Adipocyte (in vitro differentiated cells): ENCODE data around the gene ARL6IP5.
A peak's percentile ranks its signal among the peaks of the same experiment; 100 is the strongest.

Experiments used
- DNase-seq: peaks from one replicate; pipeline ENCODE4 v3.0.0-alpha.2; 2015; ENCODE audit warnings: low read depth
- H3K27me3 ChIP-seq: replicated peaks from 2 replicates; pipeline ENCODE4 v1.7.0; 2013; ENCODE audit warnings: mild to moderate bottlenecking, low read length, moderate library complexity; ENCODE audit not compliant: control insufficient read depth, insufficient read depth
- H3K36me3 ChIP-seq: 2 replicates; pipeline ENCODE4 v1.7.0; 2013; ENCODE audit warnings: low read length, mild to moderate bottlenecking, moderate library complexity; ENCODE audit not compliant: control insufficient read depth, insufficient read depth, severe bottlenecking
- H3K4me1 ChIP-seq: 2 replicates; pipeline ENCODE4 v1.7.0; 2013; ENCODE audit warnings: mild to moderate bottlenecking, low read length, moderate library complexity; ENCODE audit not compliant: control insufficient read depth, insufficient read depth
- H3K4me3 ChIP-seq: 2 replicates; pipeline ENCODE4 v1.7.0; 2013; ENCODE audit warnings: mild to moderate bottlenecking, low read length, moderate library complexity
- H3K9ac ChIP-seq: 2 replicates; pipeline ENCODE4 v1.7.0; 2013; ENCODE audit warnings: mild to moderate bottlenecking, low read length, moderate library complexity
- H3K9me3 ChIP-seq: 2 replicates; pipeline ENCODE4 v1.7.0; 2013; ENCODE audit warnings: mild to moderate bottlenecking, low read length, moderate library complexity; ENCODE audit not compliant: control insufficient read depth

ARL6IP5 gene

GRCh38 chr3:69087030-69087791 lies 2.5 kb downstream of the ARL6IP5 start:
- Histone ChIP-seq H3K4me3 (peak overlapping the region; percentile 95), H3K27me3 (no peaks in the 10 kb centered on the region), H3K9ac (peak overlapping the region; percentile 96), H3K9me3 (no peaks in the 10 kb centered on the region), H3K36me3 (peaks cover 32% of the 10 kb centered on the region), H3K4me1 (peaks cover 72% of the 10 kb centered on the region)
- no peak for DNase-seq

GRCh38 chr3:69088063-69088462 lies 3.3 kb downstream of the ARL6IP5 start:
- H3K27me3 ChIP-seq, result no peaks in the 10 kb centered on the region
- no peaks in the 10 kb centered on the region for H3K9me3 ChIP-seq
- peak overlapping the region; percentile 96 for H3K9ac ChIP-seq
- H3K4me3 ChIP-seq, result peak overlapping the region; percentile 95
- H3K36me3 ChIP-seq, result peaks cover 40% of the 10 kb centered on the region
- DNase-seq, result peak; percentile 42
- H3K4me1 ChIP-seq, result peaks cover 71% of the 10 kb centered on the region

GRCh38 chr3:69090021-69090420 lies 5.3 kb downstream of the ARL6IP5 start:
- H3K9ac ChIP-seq, result peak overlapping the region; percentile 53
- peaks cover 53% of the 10 kb centered on the region for H3K36me3 ChIP-seq
- H3K9me3 ChIP-seq, result no peaks in the 10 kb centered on the region
- H3K4me3 ChIP-seq, result peak overlapping the region; percentile 40
- DNase-seq, result peak; percentile 85
- H3K27me3 ChIP-seq, result no peaks in the 10 kb centered on the region
- H3K4me1 ChIP-seq, result peaks cover 74% of the 10 kb centered on the region

GRCh38 chr3:69091389-69092029 lies 6.8 kb downstream of the ARL6IP5 start:
- Histone ChIP-seq H3K36me3 (peaks cover 61% of the 10 kb centered on the region), H3K9ac (no peak overlapping the region), H3K27me3 (no peaks in the 10 kb centered on the region), H3K4me1 (peaks cover 83% of the 10 kb centered on the region), H3K9me3 (no peaks in the 10 kb centered on the region), H3K4me3 (no peak overlapping the region)
- no peak for DNase-seq

GRCh38 chr3:69092030-69092516 lies 7.3 kb downstream of the ARL6IP5 start:
- no peaks in the 10 kb centered on the region for H3K9me3 ChIP-seq
- no peaks in the 10 kb centered on the region for H3K27me3 ChIP-seq
- H3K9ac ChIP-seq, result no peak overlapping the region
- H3K4me1 ChIP-seq, result peaks cover 80% of the 10 kb centered on the region
- no peak for DNase-seq
- H3K4me3 ChIP-seq, result no peak overlapping the region
- peaks cover 64% of the 10 kb centered on the region for H3K36me3 ChIP-seq

- peak; percentile 65 for DNase-seq
- Histone ChIP-seq H3K4me1 (peaks cover 55% of the 10 kb centered on the region), H3K36me3 (peaks cover 66% of the 10 kb centered on the region), H3K4me3 (no peak overlapping the region), H3K9me3 (no peaks in the 10 kb centered on the region), H3K9ac (peak overlapping the region; percentile 32), H3K27me3 (no peaks in the 10 kb centered on the region)
These were observed 9.9 kb downstream of the ARL6IP5 start for GRCh38 chr3:69094467-69095205.

GRCh38 chr3:69095636-69096035 lies 10.9 kb downstream of the ARL6IP5 start:
- Histone ChIP-seq H3K4me1 (peaks cover 45% of the 10 kb centered on the region), H3K36me3 (peaks cover 71% of the 10 kb centered on the region), H3K27me3 (no peaks in the 10 kb centered on the region), H3K4me3 (no peak overlapping the region), H3K9ac (no peak overlapping the region), H3K9me3 (no peaks in the 10 kb centered on the region)
- no peak for DNase-seq

- no peaks in the 10 kb centered on the region for H3K27me3 ChIP-seq
- no peak for DNase-seq
- peaks cover 42% of the 10 kb centered on the region for H3K4me1 ChIP-seq
- no peaks in the 10 kb centered on the region for H3K9me3 ChIP-seq
- H3K4me3 ChIP-seq, result no peak overlapping the region
- H3K9ac ChIP-seq, result no peak overlapping the region
- peaks cover 71% of the 10 kb centered on the region for H3K36me3 ChIP-seq
These were observed 11.6 kb downstream of the ARL6IP5 start for GRCh38 chr3:69096299-69096698.

GRCh38 chr3:69097407-69098086 lies 12.8 kb downstream of the ARL6IP5 start:
- Histone ChIP-seq H3K4me3 (no peak overlapping the region), H3K9me3 (no peaks in the 10 kb centered on the region), H3K36me3 (peaks cover 72% of the 10 kb centered on the region), H3K9ac (no peak overlapping the region), H3K4me1 (peaks cover 36% of the 10 kb centered on the region), H3K27me3 (no peaks in the 10 kb centered on the region)
- DNase-seq, result no peak

GRCh38 chr3:69099576-69099975 lies 14.8 kb downstream of the ARL6IP5 start:
- H3K36me3 ChIP-seq, result peaks cover 79% of the 10 kb centered on the region
- no peaks in the 10 kb centered on the region for H3K27me3 ChIP-seq
- no peaks in the 10 kb centered on the region for H3K9me3 ChIP-seq
- H3K4me3 ChIP-seq, result no peak overlapping the region
- H3K4me1 ChIP-seq, result peaks cover 21% of the 10 kb centered on the region
- DNase-seq, result no peak
- H3K9ac ChIP-seq, result no peak overlapping the region

- no peak overlapping the region for H3K9ac ChIP-seq
- peaks cover 29% of the 10 kb centered on the region for H3K4me1 ChIP-seq
- H3K36me3 ChIP-seq, result peaks cover 78% of the 10 kb centered on the region
- DNase-seq, result no peak
- no peaks in the 10 kb centered on the region for H3K9me3 ChIP-seq
- H3K27me3 ChIP-seq, result no peaks in the 10 kb centered on the region
- H3K4me3 ChIP-seq, result no peak overlapping the region
These were observed 17.6 kb downstream of the ARL6IP5 start for GRCh38 chr3:69102384-69102783.
